ENCODE results near the gene LMO2.
"Not testable (repeated sequence)": the region's sequence is repeated elsewhere in the genome, so short reads cannot be mapped to it uniquely, and the experiment has no call there.

Gene LMO2

GRCh38 chr11:33837334-33837733 is 54.5 kb downstream of the LMO2 start:
- H3K9me3 ChIP-seq (ENCODE audit: control insufficient read depth, insufficient read depth, low read length); H3K27ac ChIP-seq (ENCODE audit: low read length); H3K36me3 ChIP-seq (ENCODE audit: control insufficient read depth, insufficient read depth, low read length); DNase-seq (ENCODE audit: low read depth, low spot score); H3K4me3 ChIP-seq (ENCODE audit: low read length); H3K27me3 ChIP-seq (ENCODE audit: control insufficient read depth, insufficient read depth, low read length); H3K4me1 ChIP-seq (ENCODE audit: control insufficient read depth, insufficient read depth, low read length): not testable (repeated sequence)
- no CpG with 5 or more reads among the region's 5 CpGs for WGBS (ENCODE audit: insufficient coverage, insufficient read length)

- Histone ChIP-seq H3K4me1 (ENCODE audit: control insufficient read depth, insufficient read depth, low read length) (no peaks in the 10 kb centered on the region), H3K27me3 (ENCODE audit: control insufficient read depth, insufficient read depth, low read length) (no peaks in the 10 kb centered on the region), H3K9me3 (ENCODE audit: control insufficient read depth, insufficient read depth, low read length) (no peaks in the 10 kb centered on the region), H3K36me3 (ENCODE audit: control insufficient read depth, insufficient read depth, low read length) (no peaks in the 10 kb centered on the region), H3K4me3 (ENCODE audit: low read length) (no peak overlapping the region), H3K27ac (ENCODE audit: low read length) (no peak overlapping the region)
- WGBS (ENCODE audit: insufficient coverage, insufficient read length): 100% methylated on average over 2 of the region's 5 CpGs
- DNase-seq (ENCODE audit: low read depth, low spot score): no peak
Measured at GRCh38 chr11:33835143-33835878, 56.6 kb downstream of the LMO2 start.

- WGBS (ENCODE audit: insufficient coverage, insufficient read length): no CpG with 5 or more reads among the region's 16 CpGs
- H3K4me1 ChIP-seq (ENCODE audit: control insufficient read depth, insufficient read depth, low read length): no peaks in the 10 kb centered on the region
- H3K27ac ChIP-seq (ENCODE audit: low read length): no peak overlapping the region
- peaks cover 8% of the 10 kb centered on the region; the same call in 1 of the 2 replicates for H3K27me3 ChIP-seq (ENCODE audit: control insufficient read depth, insufficient read depth, low read length)
- H3K36me3 ChIP-seq (ENCODE audit: control insufficient read depth, insufficient read depth, low read length): no peaks in the 10 kb centered on the region
- no peak for DNase-seq (ENCODE audit: low read depth, low spot score)
- no peak overlapping the region for H3K4me3 ChIP-seq (ENCODE audit: low read length)
- no peaks in the 10 kb centered on the region for H3K9me3 ChIP-seq (ENCODE audit: control insufficient read depth, insufficient read depth, low read length)
Measured at GRCh38 chr11:33832676-33833075, 59.2 kb downstream of the LMO2 start.

- peaks cover 8% of the 10 kb centered on the region; the same call in 1 of the 2 replicates for H3K27me3 ChIP-seq (ENCODE audit: control insufficient read depth, insufficient read depth, low read length)
- no peaks in the 10 kb centered on the region for H3K4me1 ChIP-seq (ENCODE audit: control insufficient read depth, insufficient read depth, low read length)
- no peak for DNase-seq (ENCODE audit: low read depth, low spot score)
Measured at GRCh38 chr11:33830903-33831648, 60.8 kb downstream of the LMO2 start.

GRCh38 chr11:33829430-33830141 is 62.3 kb downstream of the LMO2 start:
- no peaks in the 10 kb centered on the region for H3K9me3 ChIP-seq (ENCODE audit: control insufficient read depth, insufficient read depth, low read length)
- no peaks in the 10 kb centered on the region for H3K4me1 ChIP-seq (ENCODE audit: control insufficient read depth, insufficient read depth, low read length)
- H3K27me3 ChIP-seq (ENCODE audit: control insufficient read depth, insufficient read depth, low read length): peaks cover 8% of the 10 kb centered on the region; the same call in 1 of the 2 replicates
- WGBS (ENCODE audit: insufficient coverage, insufficient read length): no CpG with 5 or more reads among the region's 10 CpGs
- peak overlapping the region; percentile 41; the same call in 1 of the 2 replicates for H3K4me3 ChIP-seq (ENCODE audit: low read length)
- H3K27ac ChIP-seq (ENCODE audit: low read length): no peak overlapping the region
- H3K36me3 ChIP-seq (ENCODE audit: control insufficient read depth, insufficient read depth, low read length): no peaks in the 10 kb centered on the region
- peak; percentile 39 for DNase-seq (ENCODE audit: low read depth, low spot score)

More at GRCh38 chr11:33830903-33831648, 60.8 kb downstream of the LMO2 start:
- Histone ChIP-seq H3K4me3 (ENCODE audit: low read length) (no peak overlapping the region), H3K36me3 (ENCODE audit: control insufficient read depth, insufficient read depth, low read length) (no peaks in the 10 kb centered on the region), H3K27ac (ENCODE audit: low read length) (no peak overlapping the region), H3K9me3 (ENCODE audit: control insufficient read depth, insufficient read depth, low read length) (no peaks in the 10 kb centered on the region)
- no CpG with 5 or more reads among the region's 6 CpGs for WGBS (ENCODE audit: insufficient coverage, insufficient read length)

GRCh38 chr11:33828604-33829429 is 63.1 kb downstream of the LMO2 start:
- Histone ChIP-seq H3K36me3 (ENCODE audit: control insufficient read depth, insufficient read depth, low read length) (no peaks in the 10 kb centered on the region), H3K4me3 (ENCODE audit: low read length) (peak overlapping the region; percentile 41; the same call in 1 of the 2 replicates), H3K27ac (ENCODE audit: low read length) (no peak overlapping the region), H3K27me3 (ENCODE audit: control insufficient read depth, insufficient read depth, low read length) (peaks cover 8% of the 10 kb centered on the region; the same call in 1 of the 2 replicates), H3K4me1 (ENCODE audit: control insufficient read depth, insufficient read depth, low read length) (no peaks in the 10 kb centered on the region), H3K9me3 (ENCODE audit: control insufficient read depth, insufficient read depth, low read length) (no peaks in the 10 kb centered on the region)
- WGBS (ENCODE audit: insufficient coverage, insufficient read length): no CpG with 5 or more reads among the region's 56 CpGs
- no peak for DNase-seq (ENCODE audit: low read depth, low spot score)

DNA sequence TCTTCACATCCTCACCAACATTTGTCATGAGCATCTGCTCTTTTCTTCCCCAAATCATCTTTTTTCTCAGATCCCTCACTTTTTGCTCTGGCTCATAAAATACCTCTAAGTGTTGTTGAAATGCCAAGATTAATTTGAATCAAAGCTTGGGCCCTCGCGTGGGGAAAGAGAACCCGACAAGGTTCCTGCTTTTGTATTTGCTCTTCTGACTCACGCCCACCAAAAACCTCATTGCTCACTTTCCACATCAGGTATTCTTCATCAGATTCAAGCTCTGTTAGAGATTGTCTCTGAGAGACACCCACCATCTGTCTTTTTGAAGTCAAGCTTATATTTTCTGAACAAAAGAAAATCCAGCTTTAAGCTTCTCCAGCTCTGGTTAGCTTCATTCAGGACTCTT is 64.7 kb downstream of the LMO2 start:
- H3K4me3 ChIP-seq (ENCODE audit: low read length): no peak overlapping the region
- WGBS (ENCODE audit: insufficient coverage, insufficient read length): no CpG with 5 or more reads among the region's 4 CpGs
- no peak for DNase-seq (ENCODE audit: low read depth, low spot score)
- H3K27me3 ChIP-seq (ENCODE audit: control insufficient read depth, insufficient read depth, low read length): peaks cover 8% of the 10 kb centered on the region; the same call in 1 of the 2 replicates
- H3K9me3 ChIP-seq (ENCODE audit: control insufficient read depth, insufficient read depth, low read length): no peaks in the 10 kb centered on the region
- H3K36me3 ChIP-seq (ENCODE audit: control insufficient read depth, insufficient read depth, low read length): no peaks in the 10 kb centered on the region
- H3K27ac ChIP-seq (ENCODE audit: low read length): no peak overlapping the region
- H3K4me1 ChIP-seq (ENCODE audit: control insufficient read depth, insufficient read depth, low read length): no peaks in the 10 kb centered on the region

DNA sequence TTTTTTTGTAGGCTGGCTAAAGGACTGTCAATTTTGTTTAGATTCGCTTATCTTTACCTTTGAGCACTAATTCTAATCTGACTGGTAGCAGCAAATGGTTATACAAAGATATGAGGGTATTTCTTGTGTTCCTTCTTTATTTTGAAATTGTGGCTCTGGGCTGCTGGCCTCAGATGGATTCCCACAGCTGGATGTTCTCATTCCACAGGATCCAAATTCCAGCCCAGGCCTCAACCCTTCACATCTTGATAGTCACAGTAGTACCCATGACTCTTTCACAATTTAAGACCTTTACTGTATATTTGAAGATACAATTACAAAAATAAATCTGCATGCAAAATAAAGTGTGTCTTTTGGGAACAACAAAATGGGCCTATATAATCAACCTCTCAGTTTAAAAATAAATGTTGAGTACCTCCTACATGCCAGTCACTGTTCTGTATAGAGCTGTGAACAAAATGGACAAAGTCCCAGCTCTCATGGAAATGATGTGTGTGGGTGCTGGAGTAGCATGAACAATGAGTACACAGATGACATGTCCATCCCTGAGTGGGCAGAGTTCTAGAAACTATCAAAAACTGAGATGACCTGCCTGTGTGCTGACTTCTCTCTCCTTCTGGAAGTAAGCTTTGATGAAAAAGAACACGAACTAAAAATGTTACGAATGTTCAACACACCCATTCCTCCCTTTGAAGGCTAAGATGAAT is 65.9 kb downstream of the LMO2 start:
- no CpG with 5 or more reads among the region's 3 CpGs for WGBS (ENCODE audit: insufficient coverage, insufficient read length)
- H3K27ac ChIP-seq (ENCODE audit: low read length): no peak overlapping the region
- DNase-seq (ENCODE audit: low read depth, low spot score): no peak

GRCh38 chr11:33822981-33823380 is 68.9 kb downstream of the LMO2 start:
- not testable (repeated sequence) for H3K9me3 ChIP-seq (ENCODE audit: control insufficient read depth, insufficient read depth, low read length); DNase-seq (ENCODE audit: low read depth, low spot score); H3K4me3 ChIP-seq (ENCODE audit: low read length); H3K36me3 ChIP-seq (ENCODE audit: control insufficient read depth, insufficient read depth, low read length); H3K27me3 ChIP-seq (ENCODE audit: control insufficient read depth, insufficient read depth, low read length); H3K27ac ChIP-seq (ENCODE audit: low read length); H3K4me1 ChIP-seq (ENCODE audit: control insufficient read depth, insufficient read depth, low read length)
- no CpG with 5 or more reads among the region's 3 CpGs for WGBS (ENCODE audit: insufficient coverage, insufficient read length)

More for the DNA sequence above, 65.9 kb downstream of the LMO2 start:
- peaks cover 8% of the 10 kb centered on the region; the same call in 1 of the 2 replicates for H3K27me3 ChIP-seq (ENCODE audit: control insufficient read depth, insufficient read depth, low read length)
- H3K4me3 ChIP-seq (ENCODE audit: low read length): no peak overlapping the region
- no peaks in the 10 kb centered on the region for H3K4me1 ChIP-seq (ENCODE audit: control insufficient read depth, insufficient read depth, low read length)
- no peaks in the 10 kb centered on the region for H3K9me3 ChIP-seq (ENCODE audit: control insufficient read depth, insufficient read depth, low read length)
- no peaks in the 10 kb centered on the region for H3K36me3 ChIP-seq (ENCODE audit: control insufficient read depth, insufficient read depth, low read length)

All from iPS DF 6.9 (cell line).